Muscle layer of colon (tissue), 2 donors: ENCODE measurements around the gene SPEN.
"Not testable (repeated sequence)": the region's sequence is repeated elsewhere in the genome, so short reads cannot be mapped to it uniquely, and the experiment has no call there.

ENCODE experiments used
- H3K27ac ChIP-seq: one replicate; pipeline ENCODE4 v1.7.0; 2013; ENCODE audit warnings: low read depth, mild to moderate bottlenecking, low read length, moderate library complexity
- H3K27me3 ChIP-seq, 2 donors: one replicate each; pipeline ENCODE4 v1.7.0; 2013; ENCODE audit warnings: low read length in 2 of 2, mild to moderate bottlenecking in 2 of 2; ENCODE audit not compliant: insufficient read depth in 2 of 2, control insufficient read depth in 1 of 2
- H3K36me3 ChIP-seq: one replicate; pipeline ENCODE4 v1.7.0; 2013; ENCODE audit warnings: mild to moderate bottlenecking, low read length; ENCODE audit not compliant: insufficient read depth
- H3K4me1 ChIP-seq: one replicate; pipeline ENCODE4 v1.7.0; 2013; ENCODE audit warnings: mild to moderate bottlenecking, low read length; ENCODE audit not compliant: insufficient read depth
- H3K4me3 ChIP-seq, 2 donors: one replicate each; pipeline ENCODE4 v1.7.0; 2013; ENCODE audit warnings: low read length in 2 of 2, low read depth in 1 of 2, mild to moderate bottlenecking in 1 of 2, moderate library complexity in 1 of 2
- H3K9ac ChIP-seq: one replicate; pipeline ENCODE4 v1.7.0; 2013; ENCODE audit warnings: low read length
- H3K9me3 ChIP-seq: one replicate; pipeline ENCODE4 v1.7.0; 2013; ENCODE audit warnings: mild to moderate bottlenecking, low read length
- donor health status: abdominal sarcoma.
- donor health status: Adenocarcinoma of cecum.

Gene SPEN

GRCh38 chr1:15816674-15817073 lies 30.8 kb upstream of the SPEN start:
- Histone ChIP-seq H3K27ac (no peak overlapping the region), H3K4me1 (no peaks in the 10 kb centered on the region), H3K27me3 (no peaks in the 10 kb centered on the region)

GRCh38 chr1:15820478-15820877 lies 27.0 kb upstream of the SPEN start:
- H3K4me3 ChIP-seq = no peak overlapping the region
- no peak overlapping the region for H3K27ac ChIP-seq
- H3K36me3 ChIP-seq = no peaks in the 10 kb centered on the region
- H3K9me3 ChIP-seq = no peaks in the 10 kb centered on the region
- no peaks in the 10 kb centered on the region for H3K27me3 ChIP-seq
- no peaks in the 10 kb centered on the region for H3K4me1 ChIP-seq
- H3K9ac ChIP-seq = no peak overlapping the region

More at GRCh38 chr1:15816674-15817073, 30.8 kb upstream of the SPEN start:
- no peaks in the 10 kb centered on the region for H3K9me3 ChIP-seq
- no peak overlapping the region for H3K4me3 ChIP-seq
- H3K36me3 ChIP-seq = no peaks in the 10 kb centered on the region
- H3K9ac ChIP-seq = no peak overlapping the region

GRCh38 chr1:15825800-15826199 lies 21.7 kb upstream of the SPEN start:
- Histone ChIP-seq H3K9me3 (no peaks in the 10 kb centered on the region), H3K4me1 (peaks cover 4% of the 10 kb centered on the region), H3K27me3 (no peaks in the 10 kb centered on the region), H3K4me3 (no peak overlapping the region), H3K9ac (no peak overlapping the region), H3K27ac (no peak overlapping the region), H3K36me3 (no peaks in the 10 kb centered on the region)

- H3K9me3 ChIP-seq = no peaks in the 10 kb centered on the region
- peaks cover 4% of the 10 kb centered on the region for H3K4me1 ChIP-seq
- no peaks in the 10 kb centered on the region for H3K36me3 ChIP-seq
- no peak overlapping the region for H3K27ac ChIP-seq
- H3K27me3 ChIP-seq = no peaks in the 10 kb centered on the region
- no peak overlapping the region for H3K9ac ChIP-seq
- no peak overlapping the region for H3K4me3 ChIP-seq
Observed at GRCh38 chr1:15826810-15827507, 20.5 kb upstream of the SPEN start.

- H3K36me3 ChIP-seq, H3K27ac ChIP-seq, H3K4me3 ChIP-seq, H3K9ac ChIP-seq, H3K27me3 ChIP-seq, H3K4me1 ChIP-seq, H3K9me3 ChIP-seq: not testable (repeated sequence)
Observed at GRCh38 chr1:15827567-15827966, 19.9 kb upstream of the SPEN start.

GRCh38 chr1:15828931-15829330 lies 18.6 kb upstream of the SPEN start:
- peaks cover 15% of the 10 kb centered on the region for H3K4me1 ChIP-seq
- H3K27ac ChIP-seq = not testable (repeated sequence)

GRCh38 chr1:15830258-15830657 lies 17.2 kb upstream of the SPEN start:
- Histone ChIP-seq H3K27me3 (no peaks in the 10 kb centered on the region), H3K9ac (no peak overlapping the region), H3K4me3 (no peak overlapping the region), H3K27ac (peak overlapping the region; percentile 29), H3K9me3 (no peaks in the 10 kb centered on the region), H3K36me3 (no peaks in the 10 kb centered on the region), H3K4me1 (peaks cover 15% of the 10 kb centered on the region)

More at GRCh38 chr1:15828931-15829330, 18.6 kb upstream of the SPEN start:
- not testable (repeated sequence) for H3K4me3 ChIP-seq, H3K36me3 ChIP-seq, H3K27me3 ChIP-seq, H3K9me3 ChIP-seq, H3K9ac ChIP-seq

DNA sequence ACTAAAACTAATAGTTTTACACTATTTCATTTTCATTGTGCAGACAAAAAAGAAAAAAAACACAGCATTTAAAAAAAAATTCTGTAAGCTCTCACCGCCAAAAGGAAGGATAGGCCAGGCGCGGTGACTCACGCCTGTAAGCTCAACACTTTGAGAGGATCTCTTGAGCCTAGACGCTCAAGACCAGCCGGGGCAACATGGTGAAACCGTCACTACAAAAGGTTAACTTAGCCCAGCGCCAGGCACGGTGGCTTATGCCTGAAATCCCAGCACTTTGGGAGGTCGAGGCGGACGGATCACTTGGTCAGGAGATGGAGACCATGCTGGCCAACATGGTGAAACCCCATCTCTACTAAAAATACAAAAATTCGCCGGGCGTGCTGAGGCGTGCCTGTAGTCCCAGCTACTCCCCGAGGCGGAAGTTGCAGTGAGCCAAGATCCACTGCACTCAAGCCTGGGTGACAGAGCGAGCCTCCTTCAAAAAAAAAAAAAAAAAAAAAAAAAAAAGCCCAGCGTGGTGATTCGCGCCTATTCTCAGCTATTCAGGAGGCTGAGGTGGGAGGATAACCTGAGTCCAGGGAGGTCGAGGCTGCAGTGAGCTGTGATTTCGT lies 14.3 kb upstream of the SPEN start:
- Histone ChIP-seq H3K4me3 (peak overlapping the region; percentile 45 to 84), H3K27ac (peak overlapping the region; percentile 100), H3K4me1 (peaks cover 10% of the 10 kb centered on the region), H3K9ac (peak overlapping the region; percentile 73), H3K36me3 (no peaks in the 10 kb centered on the region), H3K9me3 (no peaks in the 10 kb centered on the region), H3K27me3 (no peaks in the 10 kb centered on the region)

- Histone ChIP-seq H3K27me3 (no peaks in the 10 kb centered on the region), H3K4me3 (peak overlapping the region; percentile 84), H3K27ac (peak overlapping the region; percentile 100), H3K9ac (peak overlapping the region; percentile 73), H3K4me1 (peaks cover 10% of the 10 kb centered on the region), H3K9me3 (no peaks in the 10 kb centered on the region), H3K36me3 (no peaks in the 10 kb centered on the region)
Observed at GRCh38 chr1:15833842-15834405, 13.6 kb upstream of the SPEN start.

- Histone ChIP-seq H3K4me3 (peak overlapping the region; percentile 84), H3K36me3 (no peaks in the 10 kb centered on the region), H3K27ac (peak overlapping the region; percentile 100), H3K27me3 (no peaks in the 10 kb centered on the region), H3K9ac (peak overlapping the region; percentile 98), H3K9me3 (no peaks in the 10 kb centered on the region), H3K4me1 (peaks cover 10% of the 10 kb centered on the region)
Observed at GRCh38 chr1:15834406-15835204, 12.9 kb upstream of the SPEN start.

DNA sequence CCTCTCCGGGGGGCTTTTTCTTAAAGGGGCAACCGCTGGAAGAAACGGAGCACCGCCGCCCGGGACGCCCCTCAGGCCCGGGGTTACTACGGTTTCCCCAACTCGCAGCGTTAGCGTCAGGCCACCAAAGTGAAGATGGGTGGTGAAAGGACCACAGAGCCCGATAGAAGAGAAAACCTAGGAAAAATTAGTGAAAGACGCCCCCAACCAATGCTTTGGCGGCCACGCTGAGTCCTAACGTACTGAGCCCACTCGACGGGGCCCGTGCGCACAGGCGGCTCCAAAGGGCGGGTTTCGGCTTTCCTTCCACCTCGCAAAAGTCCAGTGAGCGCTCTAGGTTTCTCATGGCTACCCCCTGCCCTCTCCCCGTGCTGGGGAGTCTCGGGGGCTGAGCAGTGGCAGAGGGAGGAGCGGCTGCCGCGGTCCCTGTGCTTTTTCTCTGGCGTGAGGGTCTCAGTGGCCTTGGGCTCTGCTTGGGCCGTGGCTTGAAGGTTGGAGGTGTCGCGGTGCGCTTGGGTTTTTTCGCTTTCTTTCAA lies 12.2 kb upstream of the SPEN start:
- Histone ChIP-seq H3K9ac (peak overlapping the region; percentile 98), H3K27ac (peak overlapping the region; percentile 100), H3K4me3 (peak overlapping the region; percentile 84), H3K9me3 (no peaks in the 10 kb centered on the region), H3K36me3 (no peaks in the 10 kb centered on the region), H3K27me3 (no peaks in the 10 kb centered on the region), H3K4me1 (peaks cover 10% of the 10 kb centered on the region)
